ENCODE measurements around the gene TNRC18.

TNRC18 gene

DNA sequence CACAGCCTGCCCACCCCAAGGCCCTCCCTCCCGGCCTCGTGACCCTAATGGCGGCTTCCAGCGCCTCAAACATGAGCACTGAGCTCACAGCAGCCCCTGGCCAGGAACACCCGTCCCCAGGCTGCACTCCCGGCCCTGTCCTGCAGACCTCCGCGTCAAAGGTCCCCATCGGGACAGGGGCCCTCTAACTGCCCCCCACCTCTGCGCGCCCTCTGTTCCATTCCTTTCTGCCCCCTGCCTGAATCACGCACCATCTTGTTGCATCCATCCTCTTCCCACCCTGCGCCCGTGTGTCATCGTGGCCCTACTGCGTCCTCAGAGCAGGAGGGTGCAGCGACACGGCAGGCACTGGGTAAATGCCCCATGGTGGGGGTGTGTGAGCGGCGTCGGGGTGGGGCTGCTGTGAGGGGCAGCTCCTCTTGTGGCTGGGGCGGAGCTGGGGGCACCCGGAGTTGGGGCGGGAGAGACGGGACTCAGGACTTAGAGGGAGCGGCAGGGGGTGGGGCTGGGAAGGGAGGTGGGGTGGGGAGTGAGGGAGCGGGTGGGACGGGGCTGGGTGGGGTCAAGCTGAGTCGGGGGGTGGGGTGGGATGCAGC, 127.5 kb downstream of the TNRC18 start:
- H3K9ac ChIP-seq (ENCODE audit: low read depth, low read length, poor library complexity, severe bottlenecking): no peak overlapping the region
- no peaks in the 10 kb centered on the region for H3K79me2 ChIP-seq (ENCODE audit: insufficient read depth, low read length)
- no peak for TF ChIP-seq EZH2phosphoT487 (IDR thresholded peaks at IDR 0.05; ENCODE audit: borderline replicate concordance)
- no peak for TF ChIP-seq CTCF (conservative IDR thresholded peaks at IDR 0.05; ENCODE audit: low read length)
- no peaks in the 10 kb centered on the region for H3K4me1 ChIP-seq (ENCODE audit: insufficient read depth, low read length, poor library complexity, severe bottlenecking)
- H3K36me3 ChIP-seq (ENCODE audit: insufficient read depth, low read length): no peaks in the 10 kb centered on the region
- no peak overlapping the region for H3K4me3 ChIP-seq (ENCODE audit: low read length, poor library complexity, severe bottlenecking)
- no peaks in the 10 kb centered on the region for H3K9me3 ChIP-seq (ENCODE audit: insufficient read depth, low read depth, low read length)
- H3K4me2 ChIP-seq (ENCODE audit: low read depth, low read length, poor library complexity, severe bottlenecking): no peak overlapping the region
- no peaks in the 10 kb centered on the region for H3F3A ChIP-seq (ENCODE audit: low read depth)
- H3K27me3 ChIP-seq (ENCODE audit: insufficient read depth, low read length, poor library complexity, severe bottlenecking): no peaks in the 10 kb centered on the region
- no peaks in the 10 kb centered on the region for H4K20me1 ChIP-seq (ENCODE audit: insufficient read depth, low read length, poor library complexity, severe bottlenecking)
- H2AFZ ChIP-seq (ENCODE audit: low read length): no peak overlapping the region
- no peaks in the 10 kb centered on the region for H3K9me2 ChIP-seq (replicated peaks; ENCODE audit: low read depth, low read length)

DNA sequence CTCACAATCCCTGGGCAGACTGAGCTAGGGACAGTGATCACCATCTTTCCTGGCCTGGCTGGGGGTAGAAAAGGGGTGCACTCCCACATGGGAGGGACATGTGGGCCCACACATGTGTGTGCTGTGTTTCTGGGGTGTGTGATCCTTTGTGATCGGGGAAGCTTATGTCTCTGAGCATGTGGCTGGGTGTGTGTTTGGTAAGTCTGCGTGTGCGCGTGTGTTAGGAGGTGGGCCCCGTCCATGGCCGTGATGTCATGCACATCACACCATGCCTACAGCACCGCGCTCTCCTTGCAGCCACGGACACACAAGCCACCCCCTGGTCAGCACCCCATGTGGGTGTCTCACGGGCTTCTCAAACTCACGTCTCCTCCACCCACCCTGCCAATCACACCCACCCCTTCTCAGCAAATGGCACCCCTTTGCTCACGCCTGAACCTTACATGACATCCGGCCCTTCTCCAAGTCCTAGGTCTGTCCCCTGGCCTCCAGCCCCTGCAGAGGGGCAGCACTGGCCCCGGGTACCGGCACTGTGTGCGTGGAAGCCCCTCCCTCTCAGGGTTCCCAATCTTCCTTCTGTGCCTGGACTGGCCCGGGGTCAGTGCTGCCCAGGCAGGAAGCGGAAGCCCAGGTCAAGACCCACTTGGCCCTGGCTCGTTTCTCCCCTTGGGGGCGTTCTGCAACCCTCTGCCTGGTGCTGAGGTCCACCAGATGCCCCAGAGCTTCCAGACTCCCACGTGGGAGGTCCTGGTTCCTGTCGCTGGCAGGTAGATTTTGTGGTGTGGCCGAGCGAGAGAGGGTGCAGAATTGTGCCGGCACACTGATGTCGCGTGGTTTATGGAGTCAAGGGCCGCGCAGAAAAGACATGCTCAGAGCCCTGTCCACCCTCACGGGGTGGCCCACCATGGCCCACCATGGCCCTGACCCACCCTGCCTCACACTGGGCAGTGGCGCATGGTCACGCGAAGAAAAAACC, 128.3 kb downstream of the TNRC18 start:
- H3K9ac ChIP-seq (ENCODE audit: low read depth, low read length, poor library complexity, severe bottlenecking): no peak overlapping the region
- no peak overlapping the region for H2AFZ ChIP-seq (ENCODE audit: low read length)

More for the DNA sequence above, 128.3 kb downstream of the TNRC18 start:
- H3K79me2 ChIP-seq (ENCODE audit: insufficient read depth, low read length): no peaks in the 10 kb centered on the region
- H3K36me3 ChIP-seq (ENCODE audit: insufficient read depth, low read length): no peaks in the 10 kb centered on the region
- H3K4me2 ChIP-seq (ENCODE audit: low read depth, low read length, poor library complexity, severe bottlenecking): no peak overlapping the region
- TF ChIP-seq CTCF (conservative IDR thresholded peaks at IDR 0.05; ENCODE audit: low read length) (no peak), EZH2phosphoT487 (IDR thresholded peaks at IDR 0.05; ENCODE audit: borderline replicate concordance) (no peak)
- H3K4me1 ChIP-seq (ENCODE audit: insufficient read depth, low read length, poor library complexity, severe bottlenecking): no peaks in the 10 kb centered on the region
- H3K27me3 ChIP-seq (ENCODE audit: insufficient read depth, low read length, poor library complexity, severe bottlenecking): no peaks in the 10 kb centered on the region
- no peaks in the 10 kb centered on the region for H3K9me2 ChIP-seq (replicated peaks; ENCODE audit: low read depth, low read length)
- no peaks in the 10 kb centered on the region for H3K9me3 ChIP-seq (ENCODE audit: insufficient read depth, low read depth, low read length)
- H4K20me1 ChIP-seq (ENCODE audit: insufficient read depth, low read length, poor library complexity, severe bottlenecking): no peaks in the 10 kb centered on the region
- H3F3A ChIP-seq (ENCODE audit: low read depth): no peaks in the 10 kb centered on the region
- H3K4me3 ChIP-seq (ENCODE audit: low read length, poor library complexity, severe bottlenecking): no peak overlapping the region
